Posterior vena cava (tissue), 2 donors: ENCODE measurements around the gene SYT8. TPM values are rescaled to one million over a fixed set of nuclear protein-coding genes. Genes with fewer than 3 reads are reported as not detected.

Experiments
- DNase-seq: peaks from one replicate; pipeline ENCODE4 v3.0.0-alpha.2; 2020; ENCODE audit warnings: low spot score
- intact Hi-C, 2 donors: fragments of 100-400 bp; cut with DNase I; formaldehyde crosslinking; loops; one replicate each; pipeline versions ENCODE4 v1.14.1 to v1.14.2; 2022 to 2023
- total RNA-seq, 2 donors: library from RNA; stranded (reverse); fragmentation: NEBNext Ultra II Directional; extraction: Animal tissue kit (Norgen Biotek cat#: 25700); gene quantifications; one replicate each; pipeline ENCODE4 v1.2.1, GENCODE V29; 2021
- donor health status: DM: yes; HTN: yes; CAD: no.
- donor health status: DM: yes; HTN: yes; CAD: no.

Gene SYT8
- total RNA-seq, 2 donors from 2014 or later = not detected

DNA sequence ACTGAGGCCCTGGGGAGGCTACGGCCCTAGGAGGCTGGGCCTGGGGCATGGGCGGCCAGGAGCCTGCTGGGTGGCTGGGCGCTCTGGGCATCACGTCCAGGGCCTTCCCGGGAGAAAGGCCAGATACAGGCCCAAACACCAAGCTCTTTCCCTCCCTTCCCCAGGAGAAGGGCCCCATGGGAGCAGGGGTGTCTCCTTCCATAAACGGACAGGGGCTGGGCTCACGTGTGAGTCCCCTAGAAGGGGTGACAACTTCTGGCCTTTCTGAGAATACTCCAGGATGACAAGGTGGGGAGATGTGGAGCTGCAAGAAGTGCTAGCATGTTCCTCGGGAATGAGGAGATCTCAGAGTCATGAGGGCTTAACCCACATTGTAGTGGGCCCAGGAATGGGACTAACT is 19.5 kb upstream of the SYT8 start:
- no peak for DNase-seq
- intact Hi-C loops = no loop called here

DNA sequence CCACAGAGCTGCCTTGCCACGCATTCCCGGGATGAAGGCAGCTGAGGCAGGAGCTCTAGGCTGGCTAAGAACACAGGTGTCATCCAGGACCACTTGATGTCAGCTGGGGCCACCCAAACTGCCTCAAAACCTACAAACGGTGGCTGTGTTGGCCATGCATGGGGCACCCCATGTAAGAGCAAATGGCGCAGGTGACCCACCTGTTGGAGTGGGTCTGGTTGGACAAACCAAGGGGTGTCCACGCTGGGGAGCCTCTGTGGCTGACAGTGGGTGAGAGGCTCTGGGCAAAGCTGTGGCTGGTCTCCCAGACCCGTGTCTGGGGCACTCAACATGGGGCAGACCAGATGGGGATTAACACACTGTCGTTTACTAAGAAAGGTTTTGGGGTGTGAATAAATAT is 19.0 kb upstream of the SYT8 start:
- intact Hi-C loops = no loop called here
- DNase-seq = no peak

GRCh38 chr11:1817000-1817399 is 17.8 kb upstream of the SYT8 start:
- no peak for DNase-seq
- intact Hi-C loops = no loop called here

DNA sequence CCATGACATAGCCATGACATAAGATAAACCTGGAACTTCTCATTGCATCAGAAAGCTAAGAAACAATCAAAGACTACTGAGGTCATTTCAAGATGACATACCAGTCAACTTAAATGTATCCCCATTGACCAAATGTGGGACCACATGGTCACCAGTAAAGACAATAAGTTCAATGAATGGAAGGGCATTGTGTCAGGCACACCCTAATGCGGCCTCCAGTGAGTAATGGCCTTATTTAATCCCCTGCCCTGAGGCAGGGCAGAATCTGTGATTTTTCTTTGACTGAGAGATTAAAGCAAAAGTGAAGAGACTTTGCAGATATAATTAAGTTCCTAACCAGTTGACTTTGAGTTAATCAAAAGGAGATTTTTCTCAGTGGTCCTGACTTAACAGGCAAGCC is 17.3 kb upstream of the SYT8 start:
- DNase-seq = no peak

DNA sequence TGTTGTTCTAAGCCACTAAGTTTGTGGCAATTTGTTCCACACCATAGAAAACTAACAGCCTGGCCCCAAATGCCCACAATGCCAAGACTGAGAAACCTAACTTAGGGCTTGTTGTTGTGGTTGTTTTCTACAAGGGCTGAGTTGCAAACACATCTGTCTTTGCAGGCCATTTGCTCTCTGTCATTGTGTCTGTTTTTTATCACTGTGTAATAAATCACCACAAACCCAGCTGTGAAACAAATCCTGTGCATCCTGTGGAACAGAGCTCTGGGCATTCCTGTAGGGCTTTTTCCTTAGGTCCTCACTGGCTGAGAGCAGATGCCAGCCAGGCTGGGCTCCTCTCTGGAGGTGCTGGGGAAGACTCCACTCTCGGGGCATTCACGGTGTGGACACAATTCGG is 15.7 kb upstream of the SYT8 start:
- DNase-seq = peak; percentile 40
- intact Hi-C loops = no loop called here

More for the DNA sequence above, 17.3 kb upstream of the SYT8 start:
- intact Hi-C loops = no loop called here

DNA sequence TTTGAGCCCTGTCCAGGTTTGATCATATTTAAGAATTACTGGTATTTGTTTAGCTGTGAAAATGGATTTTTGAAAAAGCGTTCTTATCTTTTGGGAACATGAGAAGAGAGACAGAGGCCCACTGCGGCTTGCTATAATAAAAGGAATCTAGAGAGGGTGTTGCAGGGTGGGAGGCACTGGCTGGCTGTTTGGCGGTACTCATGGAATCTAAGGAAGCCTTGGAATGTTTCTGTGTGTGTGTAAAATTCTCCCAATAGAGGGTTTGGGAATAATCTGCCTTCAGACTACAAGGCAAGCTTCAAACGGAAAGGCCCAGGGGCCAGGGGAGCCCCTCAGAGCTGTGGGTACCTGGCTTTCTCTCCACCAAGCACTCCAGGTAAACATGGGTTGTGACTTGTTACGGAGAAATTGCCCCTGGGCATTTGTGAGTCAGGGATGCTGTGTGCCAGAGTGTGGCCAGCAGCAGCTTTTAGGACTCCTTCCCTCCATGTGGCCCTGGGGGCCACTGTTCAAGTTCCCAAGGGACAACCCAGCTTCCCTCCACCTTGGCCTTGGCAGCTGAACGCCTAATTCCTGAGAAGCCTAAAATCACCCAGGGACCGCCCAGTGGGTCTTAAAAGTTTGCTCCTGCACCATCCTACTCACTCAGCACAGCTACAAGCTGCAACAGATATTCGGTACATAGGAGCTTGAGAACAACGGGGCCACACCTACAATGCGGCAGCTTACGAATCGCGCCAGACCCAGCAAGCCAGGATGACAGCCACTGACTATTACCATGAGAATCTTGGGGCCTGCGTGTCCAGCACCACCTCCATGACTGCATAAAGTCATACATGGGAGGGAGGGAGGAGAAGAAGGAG is 14.1 kb upstream of the SYT8 start:
- intact Hi-C loops = no loop called here
- peak; percentile 50 for DNase-seq

GRCh38 chr11:1821562-1821961 is 13.2 kb upstream of the SYT8 start:
- intact Hi-C loops = no loop called here
- no peak for DNase-seq

- intact Hi-C loops = no loop called here
- DNase-seq = peak; percentile 62
These were observed 12.0 kb upstream of the SYT8 start for GRCh38 chr11:1822648-1823375.

DNA sequence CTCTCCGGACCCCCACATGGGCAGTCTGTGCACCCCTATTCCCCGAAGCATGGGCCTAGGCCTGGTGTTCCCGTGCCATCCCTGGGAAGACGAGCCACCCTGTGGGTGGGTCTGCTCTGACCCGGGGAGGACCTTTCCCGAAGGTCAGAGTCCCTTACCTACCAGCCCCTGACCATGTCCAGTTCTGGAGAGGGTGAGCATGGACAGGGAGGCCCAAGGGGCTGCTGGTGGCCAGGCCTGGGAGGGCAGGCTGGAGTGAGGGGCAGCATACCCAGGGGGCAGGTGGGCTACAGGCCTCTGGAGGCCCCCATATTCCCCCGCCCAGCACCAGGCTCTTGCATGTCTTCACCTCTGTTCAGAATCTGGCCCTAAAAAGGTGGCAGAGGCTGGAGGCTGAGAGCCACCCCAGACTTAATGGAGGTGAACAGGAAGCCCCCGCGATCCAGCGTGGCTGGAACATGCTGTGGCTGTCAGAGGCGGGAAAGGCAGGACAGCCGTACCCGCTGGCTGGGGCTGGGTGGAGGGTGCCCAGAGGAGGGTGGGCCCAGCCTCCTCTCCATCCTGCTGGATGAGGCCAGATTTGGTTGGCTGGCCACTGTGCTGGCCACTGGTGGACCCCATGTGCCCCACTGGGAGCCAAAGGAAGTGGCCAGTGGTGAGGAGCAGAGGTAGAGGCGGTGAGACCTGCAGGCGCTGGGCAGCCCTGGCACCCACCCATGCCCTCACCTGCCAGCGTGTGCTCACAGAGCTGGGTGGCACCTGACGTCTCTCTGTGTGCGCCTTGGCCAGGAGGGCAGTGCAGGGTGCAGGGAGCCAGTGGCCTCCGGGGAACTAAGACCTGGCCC is 11.2 kb upstream of the SYT8 start:
- DNase-seq = no peak
- intact Hi-C loops = no loop called here

- intact Hi-C loops = loop anchor here in 1 of 2 donors (5.0 kb wide), 1 partner anchor 1007 kb away; the partner anchor contains the start of gene PNPLA2
These were observed 10.4 kb upstream of the SYT8 start for GRCh38 chr11:1824221-1825038.

GRCh38 chr11:1825039-1825740 is 9.6 kb upstream of the SYT8 start:
- intact Hi-C loops = loop anchor here in 1 of 2 donors (5.0 kb wide), 1 partner anchor 1008 kb away; the partner anchor contains the start of gene PNPLA2
- DNase-seq = peak; percentile 86

More at GRCh38 chr11:1824221-1825038, 10.4 kb upstream of the SYT8 start:
- DNase-seq = no peak

- peak; percentile 78 for DNase-seq
- intact Hi-C loops = loop anchor here in 1 of 2 donors (5.0 kb wide), 1 partner anchor 1009 kb away; the partner anchor contains the start of gene PNPLA2
These were observed 8.9 kb upstream of the SYT8 start for GRCh38 chr11:1825785-1826451.

DNA sequence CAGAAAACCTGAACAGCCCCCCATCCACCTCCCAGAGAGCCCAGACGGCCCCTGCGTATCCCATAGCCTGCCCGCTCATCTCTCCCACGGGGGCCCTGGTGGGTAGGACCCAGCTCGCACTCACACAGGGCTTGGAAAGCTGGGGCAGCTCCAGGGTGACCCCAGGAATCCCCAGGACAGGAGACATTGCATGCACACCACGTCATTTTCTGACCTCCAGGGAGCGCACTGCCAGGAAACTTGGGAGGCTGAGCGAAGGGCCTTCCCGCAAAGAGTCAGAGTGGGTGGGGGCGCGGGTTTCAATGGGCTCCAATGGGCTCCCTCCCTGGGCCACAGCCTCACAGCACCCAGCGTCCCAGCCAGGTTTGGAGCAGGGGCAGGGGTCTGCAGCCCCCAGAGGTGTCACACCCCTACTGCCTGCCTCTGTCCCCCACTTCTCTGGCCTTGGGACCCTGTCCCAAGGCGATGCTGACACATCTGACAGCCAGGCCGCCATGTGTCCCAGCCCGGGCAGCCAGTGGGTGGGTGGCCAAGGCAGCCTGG is 8.2 kb upstream of the SYT8 start:
- intact Hi-C loops = loop anchor here in 1 of 2 donors (5.0 kb wide), 1 partner anchor 1009 kb away; the partner anchor contains the start of gene PNPLA2
- DNase-seq = peak; percentile 92

GRCh38 chr11:1827095-1827813 is 7.5 kb upstream of the SYT8 start:
- intact Hi-C loops = loop anchor here in 1 of 2 donors (5.0 kb wide), 1 partner anchor 1010 kb away; the partner anchor contains the start of gene PNPLA2
- peak; percentile 84 for DNase-seq

GRCh38 chr11:1827931-1828330 is 6.9 kb upstream of the SYT8 start:
- intact Hi-C loops = loop anchor here in 1 of 2 donors (5.0 kb wide), 1 partner anchor 1011 kb away; the partner anchor contains the start of gene PNPLA2
- peak; percentile 68 for DNase-seq

DNA sequence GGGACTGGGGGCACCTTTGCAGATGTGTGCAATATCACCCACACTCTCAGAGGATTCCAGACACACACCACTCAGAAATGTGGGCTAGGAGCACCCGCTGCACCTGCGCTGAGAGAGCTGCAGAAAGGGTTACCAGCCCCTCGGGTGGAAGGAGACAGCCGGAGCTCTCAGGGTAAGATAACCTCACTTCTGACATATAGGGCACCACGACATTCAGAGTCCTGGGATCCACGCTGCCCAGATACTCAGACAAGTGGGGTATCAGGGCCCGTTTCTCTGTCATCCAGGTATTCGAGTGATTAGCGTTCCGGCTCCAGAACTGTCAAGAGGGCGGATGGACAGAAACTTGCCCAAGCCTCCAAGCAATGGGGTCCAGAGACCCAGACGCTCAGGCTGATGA is 6.2 kb upstream of the SYT8 start:
- intact Hi-C loops = loop anchor here in 1 of 2 donors (5.0 kb wide), 1 partner anchor 1011 kb away; the partner anchor contains the start of gene PNPLA2
- peak; percentile 44 for DNase-seq
